ENCODE results near the gene ZNF414.

Gene ZNF414

GRCh38 chr19:8489561-8490394 lies 24.2 kb downstream of the ZNF414 start:
- no peak for DNase-seq

- DNase-seq = no peak
These were observed 25.6 kb downstream of the ZNF414 start for GRCh38 chr19:8488365-8488764.

- DNase-seq = peak; percentile 43 to 61
These were observed 26.7 kb downstream of the ZNF414 start for GRCh38 chr19:8487137-8487851.

- no peak for DNase-seq
These were observed 27.3 kb downstream of the ZNF414 start for GRCh38 chr19:8486661-8487136.

GRCh38 chr19:8485561-8486371 lies 28.2 kb downstream of the ZNF414 start:
- DNase-seq = no peak

- no peak for DNase-seq
These were observed 29.6 kb downstream of the ZNF414 start for GRCh38 chr19:8484331-8484894.

- DNase-seq = no peak
These were observed 30.8 kb downstream of the ZNF414 start for GRCh38 chr19:8483165-8483564.

- DNase-seq = no peak
These were observed 31.3 kb downstream of the ZNF414 start for GRCh38 chr19:8482696-8483095.

- DNase-seq = no peak
These were observed 32.4 kb downstream of the ZNF414 start for GRCh38 chr19:8481616-8482015.

GRCh38 chr19:8481201-8481600 lies 32.8 kb downstream of the ZNF414 start:
- no peak for DNase-seq

- DNase-seq = no peak
These were observed 35.4 kb downstream of the ZNF414 start for GRCh38 chr19:8478598-8478997.

GRCh38 chr19:8477889-8478288 lies 36.1 kb downstream of the ZNF414 start:
- no peak for DNase-seq

GRCh38 chr19:8476524-8476923 lies 37.4 kb downstream of the ZNF414 start:
- no peak for DNase-seq

GRCh38 chr19:8475005-8475404 lies 39.0 kb downstream of the ZNF414 start:
- DNase-seq = no peak

- DNase-seq = no peak
These were observed 40.1 kb downstream of the ZNF414 start for GRCh38 chr19:8473648-8474476.

GRCh38 chr19:8469613-8470368 lies 44.2 kb downstream of the ZNF414 start:
- DNase-seq = no peak

- DNase-seq = no peak
These were observed 45.1 kb downstream of the ZNF414 start for GRCh38 chr19:8468761-8469373.

GRCh38 chr19:8468124-8468523 lies 45.8 kb downstream of the ZNF414 start:
- no peak for DNase-seq

GRCh38 chr19:8466018-8466417 lies 47.9 kb downstream of the ZNF414 start:
- DNase-seq = no peak

GRCh38 chr19:8463365-8463764 lies 50.6 kb downstream of the ZNF414 start:
- no peak for DNase-seq

GRCh38 chr19:8462571-8462970 lies 51.4 kb downstream of the ZNF414 start:
- DNase-seq = no peak
